Measurements from ENCODE around the gene SSH3. TPM values are rescaled to one million over a fixed set of nuclear protein-coding genes. Genes with fewer than 3 reads are reported as not detected.
A peak's percentile ranks its signal among the peaks of the same experiment; 100 is the strongest.

SSH3 gene
- total RNA-seq, 1 experiment from 2014 or later, result 38.0 TPM

- ChIA-PET POLR2A (interaction anchor here (1.0 to 1.2 kb wide), 4 partner anchors 15 to 48 kb away, joined by 3 to 5 read pairs (median 3); no protein-coding TSS in a partner anchor), CTCF (interaction anchor here (0.6 to 1.2 kb wide), 2 partner anchors 23 to 48 kb away, joined by 3 to 7 read pairs; no protein-coding TSS in a partner anchor)
- TF ChIP-seq CTCF (IDR thresholded peaks at IDR 0.05; ENCODE audit: unreplicated experiment), result peak; percentile 23
- no peaks in the 10 kb centered on the region for H3K9me3 Mint-ChIP-seq (ENCODE audit: unreplicated experiment)
- peaks cover 35% of the 10 kb centered on the region for H3K4me1 Mint-ChIP-seq (ENCODE audit: insufficient read depth, unreplicated experiment)
- no peaks in the 10 kb centered on the region for H3K27me3 Mint-ChIP-seq (ENCODE audit: insufficient read depth, unreplicated experiment)
- intact Hi-C loops (cut with micrococcal nuclease), result no loop called here
- H3K36me3 Mint-ChIP-seq (ENCODE audit: insufficient read depth, unreplicated experiment), result peaks cover 30% of the 10 kb centered on the region
- H3K27ac Mint-ChIP-seq (ENCODE audit: low read depth, unreplicated experiment), result peak overlapping the region; percentile 78
- no peak for DNase-seq (ENCODE audit: unreplicated experiment)
- no peak overlapping the region for H3K4me3 Mint-ChIP-seq (ENCODE audit: unreplicated experiment)
- BruUV-seq (replicated peaks), result no TSS peak
Measured at GRCh38 chr11:67311556-67312082, 8.3 kb downstream of the SSH3 start.

GRCh38 chr11:67312187-67313021, 9.1 kb downstream of the SSH3 start:
- POLR2A ChIA-PET, result interaction anchor here (0.8 to 8.6 kb wide), 9 partner anchors 9 to 377 kb away, joined by 3 to 107 read pairs (median 3); partner anchors contain the start of genes GRK2 and SSH3
- no TSS peak for BruUV-seq (replicated peaks)
- CTCF ChIA-PET, result interaction anchor here (0.6 to 0.9 kb wide), 3 partner anchors 57 to 327 kb away, joined by 3 read pairs; partner anchors contain the start of gene TBX10
- Mint-ChIP-seq H3K4me3 (ENCODE audit: unreplicated experiment) (peak overlapping the region; percentile 2), H3K27me3 (ENCODE audit: insufficient read depth, unreplicated experiment) (no peaks in the 10 kb centered on the region), H3K9me3 (ENCODE audit: unreplicated experiment) (no peaks in the 10 kb centered on the region), H3K36me3 (ENCODE audit: insufficient read depth, unreplicated experiment) (peaks cover 28% of the 10 kb centered on the region), H3K27ac (ENCODE audit: low read depth, unreplicated experiment) (peak overlapping the region; percentile 78), H3K4me1 (ENCODE audit: insufficient read depth, unreplicated experiment) (peaks cover 35% of the 10 kb centered on the region)
- peak; percentile 75 for DNase-seq (ENCODE audit: unreplicated experiment)
- TF ChIP-seq CTCF (IDR thresholded peaks at IDR 0.05; ENCODE audit: unreplicated experiment), result no peak
- intact Hi-C loops (cut with micrococcal nuclease), result no loop called here

GRCh38 chr11:67313125-67313890, 10.0 kb downstream of the SSH3 start:
- no peak for DNase-seq (ENCODE audit: unreplicated experiment)
- TF ChIP-seq CTCF (IDR thresholded peaks at IDR 0.05; ENCODE audit: unreplicated experiment), result no peak
- Mint-ChIP-seq H3K27me3 (ENCODE audit: insufficient read depth, unreplicated experiment) (no peaks in the 10 kb centered on the region), H3K36me3 (ENCODE audit: insufficient read depth, unreplicated experiment) (peaks cover 26% of the 10 kb centered on the region), H3K27ac (ENCODE audit: low read depth, unreplicated experiment) (peak overlapping the region; percentile 78), H3K9me3 (ENCODE audit: unreplicated experiment) (no peaks in the 10 kb centered on the region), H3K4me1 (ENCODE audit: insufficient read depth, unreplicated experiment) (peaks cover 36% of the 10 kb centered on the region), H3K4me3 (ENCODE audit: unreplicated experiment) (no peak overlapping the region)
- CTCF ChIA-PET, result interaction anchor here (0.6 to 2.9 kb wide), 12 partner anchors 8 to 650 kb away, joined by 3 to 13 read pairs (median 3); partner anchors contain the start of genes SSH3 and TBX10
- intact Hi-C loops (cut with micrococcal nuclease), result no loop called here
- no TSS peak for BruUV-seq (replicated peaks)
- POLR2A ChIA-PET, result interaction anchor here (0.8 to 8.6 kb wide), 12 partner anchors 10 to 378 kb away, joined by 3 to 107 read pairs (median 4); partner anchors contain the start of genes GRK2, POLD4 and SSH3

Data from MCF 10A (cell line).